ENCODE results near the gene PPP2R2C.
A peak's percentile ranks its signal among the peaks of the same experiment; 100 is the strongest.

PPP2R2C gene

DNA sequence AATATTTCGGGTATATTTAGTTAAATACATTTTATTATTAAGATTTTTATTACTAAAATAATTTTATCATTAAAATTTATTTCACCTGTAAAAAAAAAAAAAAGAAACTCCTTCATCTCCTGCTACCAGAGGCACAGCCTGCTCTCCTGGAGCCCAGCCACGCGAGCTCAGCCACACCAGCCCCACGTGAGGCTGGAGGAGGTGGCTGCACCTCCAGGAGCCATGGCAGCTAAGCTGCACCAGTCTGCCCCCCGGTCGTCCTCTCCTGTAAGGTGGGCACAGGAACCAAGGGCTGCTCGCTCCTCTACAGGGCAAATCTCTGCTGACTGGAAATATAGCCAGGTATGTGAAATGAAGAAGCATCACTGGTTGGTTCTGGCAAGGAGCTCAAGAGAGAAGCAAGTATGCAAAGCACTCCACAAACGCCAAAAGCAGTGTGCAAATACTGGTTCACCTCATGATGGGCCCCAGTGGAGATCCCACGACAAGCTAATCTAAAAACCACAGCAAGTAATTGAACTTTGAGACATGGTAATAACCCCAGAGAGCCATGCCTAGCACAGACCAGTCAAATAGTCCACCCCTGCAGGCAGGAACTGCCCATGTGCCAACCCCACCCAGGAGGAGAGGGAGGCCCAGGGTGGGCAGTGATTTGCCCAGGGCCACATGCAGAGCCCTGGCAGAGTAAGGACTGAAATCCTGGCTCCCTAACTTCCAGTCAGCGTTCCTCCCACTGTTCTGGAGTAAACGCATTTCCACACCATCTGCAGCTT lies 112.7 kb downstream of the PPP2R2C start:
- DNase-seq = no peak

DNA sequence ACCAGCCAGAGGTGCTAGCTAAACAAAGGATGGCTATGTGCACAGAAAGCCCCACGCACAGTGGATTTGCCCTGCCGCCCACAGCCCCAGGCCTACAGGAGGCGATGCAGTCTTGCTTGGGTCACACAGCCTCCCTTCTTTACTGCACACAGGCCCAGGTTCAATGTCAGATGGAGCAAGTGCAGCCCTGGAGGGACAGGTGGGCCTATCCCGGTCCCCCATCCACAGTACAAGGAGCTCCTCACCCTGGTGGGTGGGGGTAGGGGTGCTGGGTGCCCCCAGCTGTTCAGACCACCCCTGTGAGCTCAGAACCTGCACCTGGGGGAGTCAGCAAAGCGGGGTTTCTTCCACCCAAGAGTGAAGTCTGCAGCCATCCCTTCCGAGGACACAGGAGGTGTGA lies 114.9 kb downstream of the PPP2R2C start:
- no peak for DNase-seq

DNA sequence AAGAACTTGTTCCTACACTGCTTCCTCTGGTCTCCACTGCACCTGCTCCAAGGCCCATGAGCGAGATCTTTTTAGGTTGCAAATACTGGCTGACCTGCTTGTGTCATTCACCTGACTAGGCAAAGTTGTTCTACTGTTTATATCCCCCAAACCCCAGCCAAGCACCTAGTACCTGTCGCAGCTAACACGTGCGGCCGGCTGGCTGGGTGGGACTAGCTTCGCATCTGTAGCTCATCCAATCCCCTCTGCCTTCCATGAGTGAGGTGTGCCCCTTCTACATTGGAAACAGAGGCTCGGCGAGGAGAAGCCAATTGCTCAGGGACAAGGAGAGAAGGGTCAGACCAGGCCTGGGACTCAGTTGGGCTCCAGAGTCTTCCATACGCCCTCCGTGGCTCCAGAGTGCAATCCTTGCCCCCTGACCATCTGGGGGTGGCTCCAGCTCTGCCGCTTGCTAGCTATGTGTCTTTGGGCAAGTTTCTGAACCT lies 116.3 kb downstream of the PPP2R2C start:
- DNase-seq = no peak

DNA sequence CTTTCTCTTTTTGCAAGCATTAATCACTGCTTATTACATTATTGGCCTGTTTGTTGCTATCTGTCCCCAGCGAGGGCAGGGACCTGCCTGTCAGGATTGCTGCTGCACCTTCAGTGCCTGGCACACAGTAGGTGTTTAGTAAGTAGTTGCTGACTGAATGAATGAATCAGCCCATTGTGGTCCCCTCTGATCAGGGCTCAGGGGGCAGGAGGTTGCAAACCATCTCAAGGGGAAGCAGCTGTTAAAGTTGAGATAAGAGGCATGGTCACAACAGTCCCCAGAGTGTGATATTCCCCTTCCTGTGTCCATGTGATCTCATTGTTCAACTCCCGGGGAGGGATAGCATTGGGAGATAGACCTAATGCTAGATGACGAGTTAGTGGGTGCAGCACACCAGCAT lies 117.4 kb downstream of the PPP2R2C start:
- peak; percentile 5 for DNase-seq

DNA sequence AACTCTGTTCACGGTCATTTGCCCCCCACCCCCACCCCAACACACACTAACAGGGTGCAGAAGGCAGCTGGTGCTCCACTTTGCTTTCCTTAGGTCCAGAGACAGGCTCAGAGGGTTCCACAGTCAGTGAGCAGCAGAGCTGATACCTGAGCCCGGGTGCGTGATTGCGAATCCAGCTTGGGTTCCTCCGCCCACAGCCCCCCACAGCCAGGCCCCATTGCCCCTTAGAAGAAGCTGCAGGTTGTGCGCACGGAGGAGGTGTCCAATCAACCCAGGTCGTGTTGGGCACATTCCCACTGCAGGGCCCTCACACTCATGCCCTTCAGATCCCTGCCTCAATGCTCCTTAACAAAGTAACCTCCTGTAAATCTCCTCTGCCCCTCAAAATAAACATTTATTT lies 117.8 kb downstream of the PPP2R2C start:
- no peak for DNase-seq

DNA sequence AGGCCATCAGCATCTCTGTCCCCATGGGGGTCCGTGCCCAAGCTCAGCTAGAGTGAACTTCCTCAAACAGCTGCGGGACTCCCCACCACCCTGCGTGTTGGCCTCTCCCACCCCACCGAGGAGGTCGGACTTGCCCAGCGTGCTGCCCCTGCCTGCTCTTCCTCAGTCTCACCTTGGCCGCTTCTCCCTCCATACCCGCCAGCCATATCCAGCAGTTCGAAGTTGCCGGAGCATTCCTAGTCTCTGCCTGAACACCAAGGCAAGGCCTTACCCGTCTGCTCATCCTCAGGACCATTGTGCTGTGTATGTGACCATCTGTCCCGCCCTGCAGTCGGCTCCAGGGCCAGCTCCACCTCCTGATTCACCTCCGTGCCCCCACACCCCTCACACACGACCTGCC lies 118.3 kb downstream of the PPP2R2C start:
- no peak for DNase-seq

DNA sequence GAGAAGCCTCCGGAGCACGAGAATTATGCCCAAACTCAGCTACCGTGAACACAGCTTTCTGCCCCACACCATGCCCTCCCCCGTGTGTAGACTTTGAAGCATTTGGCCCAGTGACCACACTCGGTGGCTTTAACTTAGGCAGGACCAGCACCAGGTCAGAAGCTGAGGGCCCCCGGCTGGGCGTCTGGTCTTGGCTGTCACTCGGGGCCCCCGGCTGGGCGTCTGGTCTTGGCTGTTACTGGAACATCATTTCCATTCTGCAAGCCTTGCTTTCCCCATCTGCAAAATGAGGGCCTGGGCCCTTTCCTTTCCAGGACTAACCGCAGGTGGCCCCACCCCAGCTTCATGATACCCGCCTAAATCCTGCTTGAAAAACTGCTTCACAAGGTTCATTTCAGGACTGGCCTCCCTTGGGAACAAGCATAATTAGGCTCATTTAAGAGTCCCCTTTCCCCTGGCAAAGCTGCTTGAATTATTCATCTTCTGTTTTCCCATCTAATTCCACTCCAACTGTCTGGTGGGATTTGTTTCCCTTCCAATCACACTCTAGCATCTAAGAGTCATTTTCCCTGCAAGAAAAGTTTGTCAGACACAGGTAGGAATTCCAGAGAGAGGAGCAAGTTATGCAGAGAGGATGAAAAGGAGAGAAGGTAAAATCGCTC lies 120.3 kb downstream of the PPP2R2C start:
- no peak for DNase-seq

DNA sequence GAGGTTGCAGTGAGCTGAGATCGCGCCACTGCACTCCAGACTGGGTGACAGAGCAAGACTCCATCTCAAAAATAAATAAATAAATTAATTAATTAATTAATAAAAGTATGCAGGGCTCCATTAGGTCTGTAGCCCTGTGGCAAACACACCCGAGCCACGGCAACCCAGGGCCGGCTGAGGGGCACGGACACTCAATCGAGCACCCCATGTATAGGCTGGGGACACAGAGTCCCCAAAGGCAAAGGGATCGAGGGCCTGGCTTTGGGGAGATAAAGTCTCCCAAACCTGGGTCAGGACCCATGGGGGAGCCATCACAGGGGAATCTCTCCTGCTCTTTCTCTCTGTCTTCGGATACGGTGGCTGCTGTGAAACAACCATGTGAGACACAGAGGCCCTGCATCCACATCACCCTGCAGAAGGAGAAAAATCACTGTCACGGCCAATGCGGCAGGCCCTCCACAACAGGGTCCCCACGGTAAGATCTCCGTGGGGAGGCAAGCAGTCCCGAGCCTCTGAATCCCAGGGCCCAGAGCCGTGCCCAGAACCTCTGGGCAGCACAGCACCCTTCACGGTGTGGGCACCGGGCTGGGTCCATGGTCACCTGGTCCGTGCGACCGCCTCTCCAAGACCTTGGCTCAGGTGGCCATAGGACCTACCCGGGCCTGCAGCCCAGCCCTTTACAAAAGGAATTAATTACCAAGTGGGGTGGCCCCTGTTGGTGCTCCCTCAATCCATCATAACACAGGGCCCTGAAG lies 121.0 kb downstream of the PPP2R2C start:
- DNase-seq = no peak

DNA sequence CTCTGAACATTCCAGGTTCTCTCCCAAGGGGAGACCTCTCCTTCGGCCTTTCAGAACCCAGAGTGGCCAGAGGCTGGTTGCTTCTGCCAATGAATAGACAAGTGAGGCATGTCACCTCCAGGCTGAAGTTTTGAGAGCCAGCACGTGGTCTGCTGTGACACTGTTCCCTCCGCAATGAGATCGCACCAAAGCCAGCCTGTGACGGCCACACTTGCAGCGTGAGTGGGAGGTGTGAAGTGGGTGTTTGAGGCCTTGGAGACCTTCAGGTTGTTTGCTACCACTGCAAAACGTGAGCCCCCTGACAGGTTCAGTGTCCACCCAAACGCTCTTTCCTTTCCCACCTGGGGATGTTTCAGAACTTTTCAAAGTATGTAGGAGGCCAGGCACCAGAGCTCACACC lies 121.8 kb downstream of the PPP2R2C start:
- DNase-seq = no peak

DNA sequence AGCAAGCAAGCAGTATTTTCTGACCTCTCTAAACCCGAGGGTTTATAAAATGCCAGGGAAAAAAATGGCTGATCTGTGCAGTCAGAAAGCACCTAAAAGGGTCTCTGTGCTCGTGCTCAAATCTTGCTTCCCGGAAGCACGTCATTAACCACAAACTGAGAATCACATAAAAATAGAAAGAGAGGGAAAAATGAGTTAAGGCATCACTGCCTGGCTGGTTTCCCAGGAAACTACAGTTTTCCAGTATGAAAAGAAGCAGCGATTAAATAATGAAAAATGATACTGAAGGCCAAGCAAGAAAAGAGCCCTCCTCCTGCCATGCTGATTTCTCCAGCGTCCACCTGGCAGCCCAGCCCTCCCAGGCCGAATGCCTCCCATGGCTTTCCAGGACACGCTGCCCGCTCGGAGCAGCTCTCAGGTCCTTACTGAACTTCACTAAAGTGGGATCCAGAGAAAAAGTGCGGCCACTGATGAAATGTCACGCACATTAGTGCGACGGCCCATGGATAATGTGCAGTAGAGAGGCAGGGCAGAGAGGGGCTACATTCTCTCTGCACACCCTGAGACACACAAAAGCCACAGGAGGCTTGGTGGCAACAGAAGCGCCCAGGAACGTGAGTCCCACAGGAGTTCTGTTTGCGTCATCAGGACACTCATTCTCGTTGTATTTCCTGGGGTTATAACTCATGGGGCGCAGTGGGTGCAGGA lies 122.4 kb downstream of the PPP2R2C start:
- DNase-seq = no peak

DNA sequence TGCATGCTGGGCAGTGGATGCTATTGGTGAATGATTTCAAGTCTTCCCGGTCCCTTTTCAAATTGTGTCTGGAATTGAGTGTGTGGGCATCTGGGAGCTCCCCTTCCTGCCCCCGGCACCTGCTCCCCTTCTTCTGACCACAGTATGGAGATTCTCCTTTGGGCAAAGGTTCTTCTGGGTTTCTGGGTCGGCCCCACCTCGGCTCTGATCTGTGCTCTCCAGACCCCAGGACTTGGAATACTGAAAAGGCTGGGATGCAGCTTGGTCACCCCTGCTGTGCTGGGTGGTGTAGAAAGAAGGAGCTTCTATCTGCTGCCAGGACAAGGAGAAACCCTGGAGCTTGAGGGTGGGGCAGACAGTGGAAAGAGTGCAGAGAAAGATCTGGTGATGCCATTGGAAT lies 124.0 kb downstream of the PPP2R2C start:
- no peak for DNase-seq

DNA sequence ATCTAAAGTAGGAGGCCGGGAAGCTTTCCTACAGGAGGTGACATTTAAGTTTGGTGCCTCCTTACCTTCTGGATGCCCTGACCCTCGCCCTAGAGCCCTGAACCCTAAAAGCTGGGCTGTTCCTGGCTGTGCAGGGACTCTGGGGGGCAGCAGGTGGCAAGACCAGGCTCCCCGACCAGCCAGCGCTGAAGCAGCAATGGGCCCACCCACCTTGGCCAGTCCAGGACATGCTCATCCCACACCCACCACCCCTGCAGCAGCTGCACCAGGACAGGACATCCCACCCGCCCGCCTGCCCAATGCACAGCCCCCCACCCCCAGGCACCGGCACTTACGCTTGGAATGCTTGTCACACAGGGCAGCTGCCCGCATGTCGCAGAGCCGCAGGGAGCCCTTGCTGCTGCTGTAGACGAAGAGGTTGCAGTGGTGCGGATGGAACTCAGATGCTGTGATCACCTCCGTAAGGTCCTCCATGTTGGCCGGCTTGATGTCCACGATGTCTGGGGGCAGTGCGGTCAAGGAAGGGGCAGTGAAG lies 124.8 kb downstream of the PPP2R2C start:
- no peak for DNase-seq

DNA sequence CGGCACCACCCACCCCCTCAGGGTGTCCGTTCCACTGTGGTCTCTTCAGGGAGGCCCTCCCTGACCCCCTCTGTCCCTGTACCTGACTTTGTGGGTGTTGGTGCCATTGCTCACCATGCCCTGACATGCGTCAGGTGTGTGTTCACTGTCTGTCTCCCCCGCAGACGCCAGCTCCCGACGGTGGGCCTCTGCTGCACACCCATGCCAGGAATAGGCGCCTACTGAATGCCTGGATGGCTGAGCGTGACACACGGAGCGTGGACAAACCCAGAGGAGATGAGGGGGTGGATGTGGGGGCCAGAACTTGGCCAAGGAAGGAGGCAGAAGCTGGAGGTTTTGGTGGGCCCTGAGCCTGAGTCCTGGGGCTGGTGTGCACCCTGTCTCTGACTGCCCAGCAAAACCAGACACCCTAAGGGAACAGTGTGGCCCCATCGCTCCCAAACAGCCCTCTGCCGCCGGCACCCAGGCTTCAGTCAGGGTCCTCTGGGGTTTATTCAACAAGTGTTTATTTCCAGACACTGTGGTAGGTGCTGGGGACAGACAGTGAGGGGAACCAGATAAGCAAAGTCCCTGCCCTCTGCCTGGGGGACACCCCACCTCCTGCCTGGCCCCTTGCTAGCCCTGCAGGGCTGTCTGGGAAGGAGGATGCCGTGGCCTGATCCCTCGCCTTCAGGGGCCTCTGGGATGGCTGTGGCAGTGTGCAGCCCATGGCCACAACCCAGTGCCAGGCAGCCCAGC lies 125.9 kb downstream of the PPP2R2C start:
- DNase-seq = no peak

DNA sequence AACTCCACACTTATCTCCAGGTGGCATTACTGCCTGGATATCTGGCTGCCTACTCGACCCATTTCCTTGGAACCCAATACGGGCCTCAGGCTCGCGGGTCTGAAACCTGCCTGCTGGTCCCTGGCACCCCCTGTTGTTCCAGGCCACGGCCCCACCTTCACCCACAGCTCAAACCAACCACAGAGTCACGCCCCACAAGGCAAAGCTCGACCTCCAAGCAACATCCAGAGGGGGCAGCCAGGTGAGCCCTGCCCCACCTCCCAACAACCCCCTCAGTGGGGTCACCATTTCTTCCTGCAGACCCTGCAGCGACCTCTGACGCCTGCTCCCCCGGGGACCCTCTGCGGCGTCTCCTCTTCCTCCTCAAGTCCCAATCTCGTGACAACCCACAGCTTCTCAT lies 126.5 kb downstream of the PPP2R2C start:
- no peak for DNase-seq

DNA sequence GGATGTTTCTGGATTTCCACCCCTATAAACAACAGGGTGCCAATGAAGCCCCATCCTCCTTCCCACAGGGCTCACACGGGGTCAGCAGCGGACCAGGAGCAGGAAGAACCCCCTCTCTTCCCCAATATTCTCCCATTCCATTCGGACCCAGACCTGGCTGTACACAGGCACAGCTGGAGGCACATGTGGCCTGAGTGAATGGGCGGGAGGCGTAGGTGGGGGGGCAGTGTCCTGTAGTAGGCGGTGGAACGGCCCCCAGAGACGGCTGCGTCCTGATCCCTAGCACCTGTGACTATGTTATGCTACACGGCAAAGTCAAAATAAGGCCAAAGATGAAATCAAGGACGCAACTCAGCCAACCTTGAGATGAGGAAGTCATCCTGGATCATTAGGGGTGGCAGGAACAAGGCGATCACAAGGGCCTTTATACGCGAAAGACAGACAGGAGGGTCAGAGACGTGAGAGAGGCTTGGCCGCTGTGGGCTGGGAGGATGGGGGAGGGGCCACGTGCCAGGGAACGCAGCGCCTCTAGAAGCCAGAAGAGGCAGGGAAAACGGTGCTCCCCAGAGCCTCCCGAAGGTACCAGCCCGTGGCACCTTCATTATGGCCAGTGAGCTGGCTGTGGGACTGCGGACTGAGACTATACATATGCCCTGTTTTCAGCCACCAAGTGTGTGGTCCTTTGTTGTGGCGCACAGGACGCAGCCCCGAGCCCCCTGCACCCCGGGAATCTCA lies 127.2 kb downstream of the PPP2R2C start:
- no peak for DNase-seq

DNA sequence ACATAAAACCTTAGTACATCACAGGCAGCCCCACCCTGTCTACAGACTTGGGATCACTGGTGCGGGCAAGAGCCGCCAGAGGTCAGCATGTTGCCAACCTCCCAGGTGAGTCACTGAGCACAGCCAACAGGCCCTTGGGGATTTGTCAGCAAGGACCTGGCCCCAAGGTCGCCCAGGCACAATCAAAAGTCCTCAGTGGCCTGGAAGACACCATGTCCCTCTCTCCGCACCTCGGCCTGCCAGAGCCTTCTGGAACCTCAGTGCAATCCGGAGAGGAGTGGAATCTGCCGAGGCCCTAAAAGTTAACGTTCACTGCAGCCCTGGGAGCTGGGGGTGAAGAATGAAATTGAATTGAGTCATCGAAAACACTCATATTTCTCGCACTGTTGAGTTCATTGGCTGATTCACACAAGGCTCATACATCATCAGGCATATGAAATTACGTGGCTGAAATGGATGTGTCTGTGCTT lies 128.4 kb downstream of the PPP2R2C start:
- no peak for DNase-seq

DNA sequence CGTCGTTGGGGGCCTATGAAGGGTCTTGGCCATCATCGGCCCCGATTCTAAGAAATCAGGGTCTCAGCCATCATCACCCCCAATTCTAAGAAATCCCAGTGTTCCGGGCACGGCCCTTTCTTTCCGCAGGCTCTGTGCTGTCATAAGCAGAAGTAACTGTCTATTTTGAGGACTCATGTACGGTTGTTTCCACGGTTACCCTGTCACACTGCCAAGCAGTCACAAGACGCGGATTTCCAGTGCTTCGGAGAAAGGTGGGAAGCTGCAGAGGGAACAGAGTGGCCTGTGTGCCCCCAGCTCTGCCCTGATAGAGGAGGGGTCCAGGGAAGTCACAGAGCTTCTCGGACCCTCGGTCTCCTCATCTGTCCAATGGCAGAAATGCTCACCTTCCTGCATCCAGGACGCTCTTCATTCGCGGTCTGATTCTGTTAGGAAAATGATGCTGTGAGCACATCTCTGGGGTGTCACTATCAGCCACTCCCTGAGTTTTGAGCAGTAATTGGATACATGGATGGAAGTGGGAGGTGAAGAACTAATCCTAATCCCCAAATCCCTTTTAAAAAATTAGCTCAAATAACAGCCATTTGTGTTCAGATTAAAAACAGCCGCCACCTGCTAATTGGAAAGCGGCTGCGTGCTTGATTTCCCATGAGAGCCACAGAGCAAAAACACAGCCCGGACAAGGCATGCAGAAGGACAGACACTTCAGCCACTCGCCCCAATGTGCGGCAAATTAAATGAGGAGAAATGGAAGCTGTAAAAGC lies 129.7 kb downstream of the PPP2R2C start:
- peak; percentile 2 for DNase-seq

DNA sequence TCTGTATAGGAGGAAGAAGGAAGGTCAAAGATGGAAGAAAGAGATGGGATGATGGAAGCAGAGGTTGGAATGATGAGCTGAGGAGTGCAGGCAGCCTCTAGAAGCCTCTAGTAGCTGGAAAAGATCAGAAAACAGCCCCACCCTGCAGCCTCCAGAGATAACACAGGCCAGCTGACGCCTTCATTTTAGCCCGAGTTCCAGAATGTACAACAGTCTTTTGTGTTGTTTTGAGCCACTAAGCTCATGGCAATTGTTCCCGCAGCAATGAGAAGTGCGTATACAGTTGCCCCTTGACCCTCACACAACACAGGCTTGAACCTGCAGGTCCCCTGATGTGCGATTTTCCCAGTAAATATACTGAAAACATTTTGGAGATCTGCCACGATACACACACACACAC lies 130.7 kb downstream of the PPP2R2C start:
- DNase-seq = no peak

DNA sequence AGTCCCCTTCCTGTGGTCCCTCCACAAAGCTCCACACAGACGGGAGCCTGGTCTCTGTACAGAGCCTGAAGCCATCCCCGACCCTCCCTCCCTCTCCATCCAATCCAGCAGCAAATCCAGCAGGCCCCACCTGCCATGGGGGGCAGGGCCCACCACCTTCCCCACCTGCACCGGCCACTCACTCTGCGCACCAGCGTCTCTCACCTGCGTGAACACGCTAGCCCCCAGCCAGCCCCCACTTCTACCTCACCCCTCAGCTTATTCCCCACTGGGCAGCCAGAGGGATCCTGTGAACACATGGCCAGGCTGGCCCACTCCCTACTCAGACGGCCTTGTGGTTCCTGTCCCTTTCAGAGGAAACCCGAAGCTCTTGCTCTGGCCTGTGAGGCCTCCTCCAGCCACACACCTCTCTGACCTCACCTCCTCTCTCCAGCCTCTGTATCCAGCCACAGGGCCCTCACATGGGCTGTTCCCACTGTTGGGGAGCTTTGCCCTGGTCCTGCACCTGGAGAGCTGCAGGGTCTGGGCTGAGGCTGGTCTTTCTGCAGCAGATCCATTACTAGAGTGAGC lies 131.9 kb downstream of the PPP2R2C start:
- DNase-seq = no peak

DNA sequence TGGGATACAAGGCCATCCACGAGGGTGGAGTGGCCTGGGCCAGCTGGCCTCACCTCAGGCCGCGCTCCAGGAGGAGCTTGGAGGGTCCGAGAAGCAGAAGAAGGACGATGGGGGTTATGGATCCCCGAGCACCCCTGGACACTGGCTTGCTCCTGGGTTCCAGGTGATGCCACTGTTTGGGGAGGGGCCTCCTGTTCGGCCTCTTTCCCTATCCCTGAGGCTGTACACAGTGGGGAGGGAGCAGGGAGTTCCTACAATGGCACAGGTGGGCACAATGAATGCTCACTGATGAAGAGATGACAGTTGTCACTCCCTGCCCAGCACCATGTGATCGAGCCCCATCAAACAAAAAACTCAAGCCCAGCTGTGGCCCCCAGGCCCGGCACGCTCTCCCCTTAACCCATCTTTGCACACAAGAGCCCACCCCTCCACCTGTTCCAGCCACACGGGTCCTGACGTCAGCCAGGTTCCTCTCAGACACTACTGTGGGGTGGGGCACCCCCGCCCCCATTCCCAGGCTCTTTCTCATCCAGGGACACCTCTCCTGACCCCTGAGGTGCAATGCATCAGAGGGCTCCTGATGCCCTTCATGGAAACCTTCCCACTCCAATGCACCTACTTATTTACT lies 132.5 kb downstream of the PPP2R2C start:
- DNase-seq = no peak

All from GF-D8 (cell line).